ENCODE results near the gene ANKRD55. TPM values are rescaled to one million over a fixed set of nuclear protein-coding genes. Genes with fewer than 3 reads are reported as not detected.

Gene ANKRD55
- total RNA-seq, 1 experiment from 2014 or later, result 0.27 TPM

DNA sequence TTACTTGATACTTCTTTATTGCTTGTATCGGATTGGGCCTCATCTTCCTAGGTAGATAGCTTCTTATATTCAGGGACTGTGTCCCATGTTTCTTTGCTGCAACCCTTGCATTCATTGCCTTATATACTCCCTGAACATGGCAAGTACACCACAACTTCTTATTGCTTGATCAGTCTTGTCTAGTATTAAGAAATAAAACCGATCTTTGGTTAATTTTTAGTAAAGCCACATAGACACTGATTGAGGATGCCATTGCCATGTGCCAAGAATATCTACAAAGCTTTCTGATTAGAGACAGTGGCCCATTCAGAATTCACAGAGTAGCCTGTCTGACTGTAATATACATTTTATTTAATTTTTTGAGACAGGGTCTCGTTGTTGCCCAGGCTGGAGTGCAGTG lies 34.7 kb upstream of the ANKRD55 start:
- no peak for TF ChIP-seq CTCF (IDR thresholded peaks at IDR 0.05; ENCODE audit: insufficient read depth in 1 of 2, low read depth in 1 of 2, low read length in 1 of 2, severe bottlenecking in 1 of 2, unreplicated experiment in 1 of 2)
- Histone ChIP-seq H3K9me3 (no peaks in the 10 kb centered on the region), H3K36me3 (ENCODE audit: control insufficient read depth, insufficient read depth, low read length) (no peaks in the 10 kb centered on the region), H3K4me1 (peaks cover 25% of the 10 kb centered on the region), H3K27me3 (replicated peaks; ENCODE audit: control insufficient read depth, insufficient read depth, low read length) (no peaks in the 10 kb centered on the region), H3K4me3 (ENCODE audit: low read depth, low read length) (no peak overlapping the region)
- Mint-ChIP-seq H3K4me1 (ENCODE audit: low read depth, unreplicated experiment) (peaks cover 29% of the 10 kb centered on the region), H3K27me3 (ENCODE audit: insufficient read depth, unreplicated experiment) (no peaks in the 10 kb centered on the region), H3K9me3 (ENCODE audit: unreplicated experiment) (no peaks in the 10 kb centered on the region), H3K36me3 (ENCODE audit: insufficient read depth, unreplicated experiment) (no peaks in the 10 kb centered on the region), H3K4me3 (ENCODE audit: unreplicated experiment) (no peak overlapping the region), H3K27ac (ENCODE audit: unreplicated experiment) (no peak overlapping the region)
- ChIA-PET CTCF (no interaction called here), POLR2A (no interaction called here)
- DNase-seq, result no peak
- intact Hi-C loops (cut with micrococcal nuclease; ENCODE audit: unreplicated experiment), result loop anchor here (2.0 kb wide), 2 partner anchors 67 to 331 kb away; no protein-coding TSS in a partner anchor
- BruUV-seq (replicated peaks), result no TSS peak

DNA sequence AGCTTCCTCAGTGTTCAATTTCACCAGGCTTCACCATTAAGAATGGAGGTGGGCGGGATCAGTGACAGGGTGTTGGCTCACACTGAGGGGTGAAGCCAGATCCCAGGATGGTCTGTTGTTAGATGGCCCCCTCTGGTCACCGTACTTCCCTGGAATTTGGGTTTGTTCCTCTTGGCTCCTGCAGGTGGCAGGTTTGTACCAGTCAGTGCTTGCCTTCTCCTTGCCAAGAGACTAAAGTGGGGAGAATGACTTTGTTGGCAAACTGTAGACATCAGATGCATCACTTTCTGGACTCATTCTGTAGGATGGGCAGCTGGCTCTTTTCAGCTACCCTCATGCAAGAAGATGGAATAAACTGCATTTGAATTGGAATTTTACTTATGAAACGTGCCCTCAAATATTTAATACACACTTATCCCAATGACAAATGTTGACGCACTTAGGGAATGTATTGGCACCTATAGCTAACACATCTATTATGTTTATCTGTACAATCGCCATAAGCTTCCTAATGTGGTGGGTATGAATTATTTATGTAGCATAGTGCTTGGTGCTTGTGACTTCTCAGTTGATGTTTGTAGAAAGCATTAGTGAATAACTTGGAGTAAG lies 31.4 kb upstream of the ANKRD55 start:
- no peaks in the 10 kb centered on the region for H3K36me3 ChIP-seq (ENCODE audit: control insufficient read depth, insufficient read depth, low read length)
- Mint-ChIP-seq H3K4me1 (ENCODE audit: low read depth, unreplicated experiment) (peaks cover 4% of the 10 kb centered on the region), H3K36me3 (ENCODE audit: insufficient read depth, unreplicated experiment) (no peaks in the 10 kb centered on the region), H3K27ac (ENCODE audit: unreplicated experiment) (no peak overlapping the region), H3K27me3 (ENCODE audit: insufficient read depth, unreplicated experiment) (no peaks in the 10 kb centered on the region), H3K9me3 (ENCODE audit: unreplicated experiment) (no peaks in the 10 kb centered on the region), H3K4me3 (ENCODE audit: unreplicated experiment) (no peak overlapping the region)
- peak; percentile 64 to 65 for DNase-seq
- H3K9me3 ChIP-seq, result no peaks in the 10 kb centered on the region
- intact Hi-C loops (cut with micrococcal nuclease; ENCODE audit: unreplicated experiment), result no loop called here
- POLR2A ChIA-PET, result no interaction called here
- TF ChIP-seq CTCF (IDR thresholded peaks at IDR 0.05; ENCODE audit: insufficient read depth in 1 of 2, low read depth in 1 of 2, low read length in 1 of 2, severe bottlenecking in 1 of 2, unreplicated experiment in 1 of 2), result peak; percentile 70 to 80
- H3K4me1 ChIP-seq, result peaks cover 1% of the 10 kb centered on the region; the same call in 1 of the 2 replicates
- BruUV-seq (replicated peaks), result no TSS peak
- CTCF ChIA-PET, result interaction anchor here (1.0 kb wide), 1 partner anchor 46 kb away, joined by 3 read pairs; no protein-coding TSS in a partner anchor
- H3K4me3 ChIP-seq (ENCODE audit: low read depth, low read length), result no peak overlapping the region
- no peaks in the 10 kb centered on the region for H3K27me3 ChIP-seq (replicated peaks; ENCODE audit: control insufficient read depth, insufficient read depth, low read length)

- peaks cover 2% of the 10 kb centered on the region; the same call in 1 of the 2 replicates for H3K4me1 ChIP-seq
- Mint-ChIP-seq H3K4me3 (ENCODE audit: unreplicated experiment) (no peak overlapping the region), H3K27ac (ENCODE audit: unreplicated experiment) (no peak overlapping the region), H3K27me3 (ENCODE audit: insufficient read depth, unreplicated experiment) (no peaks in the 10 kb centered on the region), H3K4me1 (ENCODE audit: low read depth, unreplicated experiment) (no peaks in the 10 kb centered on the region), H3K9me3 (ENCODE audit: unreplicated experiment) (no peaks in the 10 kb centered on the region), H3K36me3 (ENCODE audit: insufficient read depth, unreplicated experiment) (no peaks in the 10 kb centered on the region)
- TF ChIP-seq CTCF (IDR thresholded peaks at IDR 0.05; ENCODE audit: insufficient read depth in 1 of 2, low read depth in 1 of 2, low read length in 1 of 2, severe bottlenecking in 1 of 2, unreplicated experiment in 1 of 2), result no peak
- no peak for DNase-seq
- H3K9me3 ChIP-seq, result no peaks in the 10 kb centered on the region; the same call in 1 of the 2 replicates
- ChIA-PET POLR2A (no interaction called here), CTCF (no interaction called here)
- H3K36me3 ChIP-seq (ENCODE audit: control insufficient read depth, insufficient read depth, low read length), result no peaks in the 10 kb centered on the region
- H3K27me3 ChIP-seq (replicated peaks; ENCODE audit: control insufficient read depth, insufficient read depth, low read length), result no peaks in the 10 kb centered on the region
- H3K4me3 ChIP-seq (ENCODE audit: low read depth, low read length), result no peak overlapping the region
- BruUV-seq (replicated peaks), result no TSS peak
- intact Hi-C loops (cut with micrococcal nuclease; ENCODE audit: unreplicated experiment), result no loop called here
These were observed 29.1 kb upstream of the ANKRD55 start for GRCh38 chr5:56262279-56262678.

All from Caco-2 (cell line).